Amniotic stem cell (primary cell): ENCODE measurements around the gene LRRC61.
"Not testable (repeated sequence)": the region's sequence is repeated elsewhere in the genome, so short reads cannot be mapped to it uniquely, and the experiment has no call there.

ENCODE experiments used
- DNase-seq: peaks from one replicate; lab custom pipeline; 2025; lab: John Stamatoyannopoulos, UW

LRRC61 gene

GRCh38 chr7:150322833-150323681 lies at the start of gene LRRC61, which contains the start of gene ACTR3C:
LRRC61 (plus strand) TSS chr7:150323355; CDS start chr7:150336862, 13,507 bp downstream.
ACTR3C (minus strand) TSS chr7:150323545; CDS start chr7:150295296, 28,249 bp downstream.
- no peak for DNase-seq

- DNase-seq: not testable (repeated sequence)
These were observed 46.9 kb upstream of the LRRC61 start for GRCh38 chr7:150276132-150276695.

DNA sequence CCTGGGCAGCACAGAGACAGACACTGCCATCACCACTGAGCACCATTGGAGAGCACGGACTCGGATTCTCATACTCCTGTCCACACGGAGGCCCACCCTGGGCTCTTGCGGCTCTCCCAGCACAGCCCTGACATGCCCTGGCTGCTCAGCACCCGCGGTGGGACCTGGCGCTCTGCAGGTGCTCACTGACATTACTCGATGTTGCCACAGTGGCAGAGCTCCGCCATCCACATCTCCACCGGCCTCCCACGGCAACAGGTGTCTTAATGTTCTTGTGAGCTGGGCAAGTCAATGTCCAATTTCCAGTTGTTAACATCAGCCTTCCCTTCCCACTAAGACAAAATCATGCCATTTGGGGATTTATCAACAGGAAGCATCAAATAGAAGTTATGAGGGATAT lies 44.8 kb upstream of the LRRC61 start:
- DNase-seq: not testable (repeated sequence)

GRCh38 chr7:150281681-150282403 lies 41.3 kb upstream of the LRRC61 start:
- DNase-seq: not testable (repeated sequence)

- not testable (repeated sequence) for DNase-seq
These were observed 40.0 kb upstream of the LRRC61 start for GRCh38 chr7:150283111-150283510.

DNA sequence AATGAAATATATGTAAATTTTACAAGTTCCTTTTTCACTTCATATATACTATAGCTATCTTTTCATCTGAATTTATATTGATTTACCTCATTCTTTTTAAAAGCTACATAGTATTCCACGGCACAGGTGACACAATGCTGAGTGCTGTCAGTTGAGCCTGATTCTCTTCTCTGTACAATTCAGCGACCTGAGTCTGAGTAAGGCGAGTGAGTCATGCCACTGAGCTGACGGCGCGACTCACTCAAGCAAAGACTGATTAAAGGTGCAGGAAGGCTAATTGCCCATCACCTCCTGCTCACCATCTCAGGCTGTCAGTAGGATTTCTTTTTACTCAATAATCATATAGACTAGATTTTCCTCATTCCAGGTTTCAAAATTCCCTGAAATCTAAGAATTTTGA lies 39.5 kb upstream of the LRRC61 start:
- not testable (repeated sequence) for DNase-seq

GRCh38 chr7:150285849-150286754 lies 37.1 kb upstream of the LRRC61 start:
- not testable (repeated sequence) for DNase-seq

GRCh38 chr7:150287815-150288214 lies 35.3 kb upstream of the LRRC61 start:
- DNase-seq: not testable (repeated sequence)

- not testable (repeated sequence) for DNase-seq
These were observed 34.3 kb upstream of the LRRC61 start for GRCh38 chr7:150288816-150289215.

DNA sequence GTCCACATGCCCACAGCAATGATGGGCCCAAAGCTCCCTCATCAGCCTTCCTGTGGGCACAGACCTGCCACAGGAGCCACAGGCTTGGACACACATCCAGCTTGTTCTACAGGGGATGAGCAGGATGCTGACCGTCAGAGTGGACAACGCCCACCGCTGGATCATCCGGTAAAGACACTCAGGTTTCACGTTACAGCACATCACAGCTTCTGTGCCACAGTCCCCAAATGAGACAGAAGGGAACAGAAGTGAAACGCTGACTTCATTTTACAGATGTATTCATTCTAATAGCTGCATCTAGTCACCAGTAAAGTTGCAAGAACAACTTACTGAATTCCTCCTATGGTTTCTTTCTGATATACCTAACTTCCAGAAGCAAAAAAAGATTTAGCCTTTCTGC lies 32.8 kb upstream of the LRRC61 start:
- not testable (repeated sequence) for DNase-seq

DNA sequence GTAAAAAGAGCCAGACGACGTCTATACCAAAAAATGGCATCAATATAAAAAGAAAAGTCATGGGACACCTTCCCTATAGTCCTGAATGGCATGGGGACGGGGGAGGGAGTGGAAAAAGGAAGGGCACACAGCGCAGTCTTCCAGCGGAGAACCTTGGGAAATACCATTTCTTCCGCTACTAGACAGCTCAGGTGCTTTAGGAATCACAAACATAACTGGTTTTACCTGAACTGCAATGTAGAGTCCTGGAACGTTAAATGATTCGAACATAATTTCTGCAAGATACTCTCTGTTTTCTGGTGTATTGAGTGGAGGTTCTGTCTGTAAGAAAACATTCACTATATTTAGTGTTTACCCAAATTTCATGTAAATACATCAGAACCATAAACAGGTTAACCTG lies 28.1 kb upstream of the LRRC61 start:
- DNase-seq: not testable (repeated sequence)

DNA sequence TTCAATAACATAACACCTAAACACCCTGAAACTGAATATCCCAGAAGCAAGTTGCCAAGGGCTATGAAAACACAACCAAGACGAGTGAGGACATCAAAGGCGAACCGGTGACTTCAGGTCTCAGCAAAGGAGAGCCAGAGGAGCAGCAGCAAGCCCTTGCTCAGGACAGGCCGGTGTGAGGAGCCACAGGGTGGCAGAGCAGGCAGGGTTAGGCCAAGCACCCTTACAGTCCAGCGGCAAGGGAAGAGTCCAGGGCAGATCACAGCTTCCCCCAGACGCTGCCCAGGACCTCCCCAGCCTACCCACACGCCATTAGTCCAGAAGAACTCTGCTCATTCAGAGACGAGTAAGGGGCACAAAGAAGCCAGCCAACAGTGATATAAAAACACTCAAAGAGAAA lies 27.5 kb upstream of the LRRC61 start:
- DNase-seq: not testable (repeated sequence)

DNA sequence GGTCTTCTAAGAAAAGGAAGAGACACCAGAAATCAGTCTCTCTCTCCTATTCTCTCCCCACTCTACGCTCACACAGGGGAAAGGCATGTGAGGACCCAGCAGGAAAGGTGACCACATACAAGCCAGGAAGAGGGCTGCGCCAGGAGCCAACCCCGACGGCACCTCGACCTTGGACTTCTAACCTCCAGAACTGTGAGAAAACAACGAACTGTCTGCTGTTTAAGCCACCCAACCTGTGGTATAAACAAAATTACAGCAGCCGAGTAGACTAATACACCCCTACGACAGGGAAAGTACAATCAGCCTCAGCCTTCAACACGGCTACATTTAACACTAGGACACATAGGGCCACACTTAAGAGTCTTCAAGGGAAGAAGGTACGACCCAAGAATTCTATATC lies 26.4 kb upstream of the LRRC61 start:
- not testable (repeated sequence) for DNase-seq

DNA sequence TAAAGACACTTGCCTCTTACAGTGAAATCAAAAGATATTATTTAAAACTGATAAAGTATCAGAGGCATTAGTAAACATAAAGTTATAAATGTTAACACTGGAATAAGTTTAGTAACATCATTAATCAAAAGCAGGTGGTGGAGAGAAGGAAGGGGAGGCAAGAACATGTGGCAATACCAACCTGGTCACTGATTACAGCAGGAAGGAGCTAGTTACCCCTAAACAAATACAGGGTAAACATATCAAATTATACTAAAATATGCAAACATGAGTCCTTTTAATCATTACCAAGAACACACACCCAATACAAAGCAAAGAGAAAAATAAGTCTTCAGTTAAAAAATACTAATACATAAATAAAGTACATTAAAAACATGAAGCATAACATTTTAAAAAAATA lies 25.2 kb upstream of the LRRC61 start:
- DNase-seq: not testable (repeated sequence)

DNA sequence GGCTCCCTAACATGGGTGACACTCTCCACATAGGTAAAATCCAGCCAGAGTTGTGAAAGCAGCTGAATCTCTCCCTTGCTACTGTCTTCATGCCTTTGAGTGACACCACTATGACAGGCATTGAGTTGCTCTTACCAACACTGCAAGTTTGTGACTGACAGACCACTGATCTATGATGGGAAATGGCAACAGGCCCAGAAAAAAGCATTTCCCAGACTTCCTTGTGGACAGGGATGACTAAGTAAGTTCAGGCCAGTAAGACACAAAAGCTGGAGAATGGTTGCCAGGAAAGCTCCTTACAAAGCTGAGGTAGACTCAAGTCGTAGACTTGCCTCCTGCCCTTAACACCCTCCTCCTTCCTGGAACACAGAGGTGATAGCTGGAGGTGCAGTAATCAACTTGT lies 20.2 kb upstream of the LRRC61 start:
- not testable (repeated sequence) for DNase-seq

DNA sequence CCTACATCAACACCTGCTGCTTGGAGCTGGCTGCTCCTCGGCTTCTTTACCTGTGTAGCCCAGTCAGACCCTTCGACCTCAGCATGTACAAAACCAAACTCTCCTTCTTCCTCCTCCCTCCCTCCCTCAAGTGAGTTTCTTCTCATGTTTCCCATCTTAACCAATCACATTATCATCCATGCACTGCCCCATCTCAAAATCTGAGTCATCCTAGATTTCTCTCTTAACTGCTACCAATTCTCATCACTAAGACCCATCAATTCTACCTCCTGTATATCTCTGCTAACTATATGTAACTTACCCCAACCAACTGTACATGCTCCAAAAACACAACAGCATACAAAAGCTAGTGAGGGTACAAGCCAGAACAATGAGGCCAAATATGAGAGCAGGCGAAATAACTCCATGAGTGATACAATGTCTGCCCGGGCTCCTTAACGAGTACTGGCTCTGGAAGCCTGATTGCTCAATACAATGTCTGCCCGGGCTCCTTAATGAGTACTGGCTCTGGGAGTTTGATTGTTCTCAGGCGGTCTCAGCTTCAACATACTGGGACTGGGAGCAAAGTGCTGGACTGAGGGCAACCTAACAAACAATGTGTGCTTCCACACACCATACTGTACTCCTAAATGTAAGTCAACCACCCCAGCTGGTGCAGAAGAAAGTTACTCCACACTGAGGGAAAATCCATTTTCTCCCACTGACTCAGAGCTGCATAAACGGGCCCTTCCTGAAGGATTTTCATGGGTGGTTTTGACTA lies 18.5 kb upstream of the LRRC61 start:
- DNase-seq: not testable (repeated sequence)

DNA sequence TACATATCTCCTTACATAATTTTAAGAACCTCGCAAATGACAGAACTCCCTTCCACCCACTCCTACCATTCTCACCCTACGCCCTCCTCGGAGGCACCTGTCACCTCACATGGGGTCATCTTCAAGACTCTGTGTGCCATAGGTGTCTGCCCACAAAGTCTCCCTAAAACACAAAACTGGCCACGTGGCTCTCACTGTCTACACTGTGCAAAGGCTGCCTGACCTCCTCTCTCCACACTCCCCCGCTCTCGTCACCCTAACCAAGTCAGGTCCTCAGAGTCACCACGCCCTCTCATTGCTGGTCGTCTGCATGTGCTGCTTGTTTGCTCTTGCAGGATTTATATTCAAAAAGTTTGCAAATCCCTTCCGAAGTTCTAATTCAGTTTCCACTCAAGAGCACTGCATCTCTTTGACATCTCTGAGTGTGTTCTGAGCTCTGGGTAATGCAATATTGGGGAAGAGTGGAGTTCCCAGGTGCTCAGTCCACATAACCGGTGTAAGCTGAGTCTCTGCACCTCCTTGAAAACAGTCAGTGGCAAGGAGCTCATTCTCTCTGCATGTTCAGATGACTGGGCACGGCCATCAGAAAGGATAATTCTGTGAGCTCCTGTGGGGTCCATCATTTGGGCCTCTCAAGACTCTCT lies 17.8 kb upstream of the LRRC61 start:
- DNase-seq: not testable (repeated sequence)

- not testable (repeated sequence) for DNase-seq
These were observed 17.3 kb upstream of the LRRC61 start for GRCh38 chr7:150305903-150306284.

DNA sequence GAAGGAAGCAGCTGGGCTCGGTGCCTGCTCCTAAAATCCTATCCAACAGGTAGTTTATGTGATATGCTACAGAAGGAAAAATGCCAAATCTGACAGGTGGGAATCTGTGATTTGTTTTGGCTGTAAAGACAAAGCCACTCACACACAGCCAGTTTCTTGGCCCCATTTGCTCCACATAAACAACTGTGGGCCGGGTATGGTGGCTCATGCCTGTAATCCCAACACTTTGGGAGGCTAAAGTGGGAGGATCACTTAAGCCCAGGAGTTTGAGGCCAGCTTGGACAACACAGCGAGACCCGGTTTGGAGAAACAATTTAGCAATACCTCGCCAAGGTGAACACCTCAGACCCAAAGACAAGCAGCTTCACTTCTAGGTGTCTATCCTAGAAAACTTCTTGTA lies 16.8 kb upstream of the LRRC61 start:
- DNase-seq: not testable (repeated sequence)

DNA sequence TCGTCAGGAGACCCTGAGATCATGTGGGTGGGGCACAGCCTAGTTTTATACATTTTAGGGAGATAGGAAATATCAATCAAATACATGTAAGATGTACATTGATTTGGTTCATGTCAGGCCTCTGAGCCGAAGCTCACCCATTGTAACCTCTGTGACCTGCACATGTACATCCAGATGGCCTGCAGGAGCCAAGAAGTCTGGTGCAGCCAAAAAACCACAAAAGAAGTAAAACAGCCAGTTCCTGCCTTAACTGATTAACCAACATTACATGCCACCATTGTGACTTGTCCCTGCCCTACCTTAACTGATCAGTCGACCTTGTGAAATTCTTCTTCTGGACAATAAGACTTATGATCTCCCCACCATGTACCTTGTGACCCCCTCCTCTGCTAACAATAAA lies 16.0 kb upstream of the LRRC61 start:
- no peak for DNase-seq
